GM12872 (cell line): Measurements from ENCODE around the gene EME2.

Experiments used
- TF ChIP-seq, protein P1 (sequence below): IDR thresholded peaks from 3 replicates; pipeline ENCODE4 v1.5.1; 2011; ENCODE audit warnings: low read depth, mild to moderate bottlenecking, low read length, moderate library complexity; ENCODE audit not compliant: insufficient read depth

EME2 gene

DNA sequence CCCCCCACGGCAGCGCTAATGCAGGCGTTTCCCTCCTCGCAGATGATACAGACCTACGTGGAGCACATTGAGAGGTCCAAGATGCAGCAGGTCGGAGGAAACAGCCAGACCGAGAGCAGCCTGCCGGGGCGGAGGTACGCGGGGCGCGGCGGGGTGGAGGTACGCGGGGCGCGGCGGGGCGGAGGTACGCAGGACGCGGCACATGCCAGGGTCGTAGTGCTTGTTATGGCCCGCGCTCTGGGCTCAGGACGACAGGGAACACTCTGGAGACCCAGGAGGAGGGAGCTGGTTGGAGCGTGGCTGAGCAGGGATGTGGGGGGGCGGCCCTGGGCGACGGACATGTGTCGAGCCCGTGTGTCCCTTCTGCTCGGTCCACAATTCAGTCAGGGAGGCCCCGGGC, 43.2 kb upstream of the EME2 start:
- TF ChIP-seq, protein P1, sequence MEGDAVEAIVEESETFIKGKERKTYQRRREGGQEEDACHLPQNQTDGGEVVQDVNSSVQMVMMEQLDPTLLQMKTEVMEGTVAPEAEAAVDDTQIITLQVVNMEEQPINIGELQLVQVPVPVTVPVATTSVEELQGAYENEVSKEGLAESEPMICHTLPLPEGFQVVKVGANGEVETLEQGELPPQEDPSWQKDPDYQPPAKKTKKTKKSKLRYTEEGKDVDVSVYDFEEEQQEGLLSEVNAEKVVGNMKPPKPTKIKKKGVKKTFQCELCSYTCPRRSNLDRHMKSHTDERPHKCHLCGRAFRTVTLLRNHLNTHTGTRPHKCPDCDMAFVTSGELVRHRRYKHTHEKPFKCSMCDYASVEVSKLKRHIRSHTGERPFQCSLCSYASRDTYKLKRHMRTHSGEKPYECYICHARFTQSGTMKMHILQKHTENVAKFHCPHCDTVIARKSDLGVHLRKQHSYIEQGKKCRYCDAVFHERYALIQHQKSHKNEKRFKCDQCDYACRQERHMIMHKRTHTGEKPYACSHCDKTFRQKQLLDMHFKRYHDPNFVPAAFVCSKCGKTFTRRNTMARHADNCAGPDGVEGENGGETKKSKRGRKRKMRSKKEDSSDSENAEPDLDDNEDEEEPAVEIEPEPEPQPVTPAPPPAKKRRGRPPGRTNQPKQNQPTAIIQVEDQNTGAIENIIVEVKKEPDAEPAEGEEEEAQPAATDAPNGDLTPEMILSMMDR, result no peak

DNA sequence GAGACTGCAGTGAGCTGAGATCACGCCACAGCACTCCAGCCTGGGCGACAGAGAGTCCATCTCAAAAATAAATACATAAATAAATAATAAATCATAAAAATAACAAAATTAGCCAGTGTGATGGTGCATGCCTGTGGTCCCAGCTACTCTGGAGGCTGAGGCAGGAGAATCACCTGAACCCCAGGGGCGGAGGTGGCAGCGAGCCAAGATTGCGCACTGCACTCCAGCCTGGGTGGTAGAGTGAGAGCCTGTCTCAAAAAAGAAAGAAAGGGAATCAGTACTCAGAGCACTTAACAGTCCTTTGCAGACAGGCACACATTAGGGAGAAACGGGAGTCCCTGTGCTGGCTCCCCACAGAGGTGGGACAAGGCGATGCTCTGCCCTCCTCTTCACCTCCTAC, 41.5 kb upstream of the EME2 start:
- TF ChIP-seq, protein P1, result no peak

DNA sequence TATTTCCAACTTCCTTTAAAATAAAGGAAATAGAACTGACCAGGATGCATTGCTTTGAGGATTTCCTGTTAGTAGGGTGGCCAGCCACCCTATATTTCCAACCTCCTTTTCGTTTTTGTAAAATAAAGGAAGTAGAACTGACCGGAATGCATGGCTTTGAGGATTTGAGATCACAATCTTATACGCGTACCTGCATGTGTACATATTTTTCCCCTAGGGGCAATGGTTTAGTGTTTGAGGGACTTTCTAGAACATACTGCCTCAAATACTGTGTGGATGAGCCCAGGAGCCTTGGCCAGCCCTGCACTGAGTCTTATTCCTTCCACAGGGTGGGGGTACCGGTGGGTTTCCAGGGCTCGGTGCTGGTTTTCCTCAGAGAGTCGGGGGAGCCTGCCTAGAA, 41.0 kb upstream of the EME2 start:
- TF ChIP-seq, protein P1, result no peak

DNA sequence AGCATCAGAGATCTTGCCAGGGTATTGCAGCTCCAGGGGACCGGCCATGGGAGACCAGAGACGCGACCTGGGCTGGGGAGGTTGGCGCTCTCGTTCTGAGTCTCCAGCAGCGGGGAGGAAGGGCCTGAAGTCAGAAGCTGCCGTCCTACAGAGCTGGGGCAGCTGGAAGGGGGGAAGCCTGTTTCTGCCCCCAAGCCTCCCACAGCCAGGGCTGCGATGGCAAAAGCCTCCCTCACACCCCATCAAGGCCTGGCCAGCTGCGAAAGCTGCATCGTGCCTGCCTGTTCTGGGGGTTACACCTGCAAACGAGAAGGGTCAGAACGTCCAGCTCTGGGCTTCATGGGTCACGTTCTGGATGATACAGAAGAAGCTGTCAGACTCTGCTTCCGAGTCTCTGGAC, 40.5 kb upstream of the EME2 start:
- TF ChIP-seq, protein P1, result no peak

DNA sequence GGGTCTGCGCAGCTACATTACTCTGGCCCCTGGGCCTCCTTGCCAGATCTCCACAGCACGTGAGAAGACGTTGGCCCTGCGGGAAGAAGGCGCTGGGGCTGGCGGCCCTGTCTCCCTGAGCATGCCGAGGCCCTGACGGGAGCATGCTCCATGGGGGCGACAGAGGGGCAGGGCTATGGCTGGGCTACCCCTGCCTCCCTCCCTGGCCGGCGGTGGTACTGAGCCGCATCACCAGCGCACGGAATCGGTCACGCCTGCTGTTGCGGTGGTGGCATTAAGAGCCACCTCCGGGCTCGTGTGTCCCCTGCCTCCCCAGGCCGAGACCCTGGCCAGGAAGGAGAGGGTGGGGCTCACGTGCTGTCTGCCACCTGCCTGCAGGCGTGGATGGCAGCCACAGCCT, 38.5 kb upstream of the EME2 start:
- TF ChIP-seq, protein P1, result no peak

DNA sequence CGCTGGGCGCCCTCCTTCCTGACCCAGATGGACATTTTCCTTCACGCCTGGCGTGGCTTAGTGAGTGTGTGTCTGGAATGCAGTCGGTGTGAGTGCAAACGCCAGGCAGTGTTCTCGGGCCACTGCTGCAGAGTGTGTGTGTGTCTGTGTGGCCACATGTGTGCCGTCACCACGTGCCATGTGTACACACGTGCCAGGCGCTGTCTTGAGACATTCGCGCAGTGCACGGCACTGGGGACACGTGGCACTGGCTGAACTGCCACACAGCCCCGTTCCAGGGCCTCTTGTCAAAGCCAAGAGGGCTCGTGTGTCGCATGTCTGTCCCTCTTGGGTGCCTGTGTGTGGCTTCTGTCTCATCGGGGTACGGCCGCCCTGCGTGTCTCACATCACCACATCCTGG, 37.8 kb upstream of the EME2 start:
- TF ChIP-seq, protein P1, result no peak

DNA sequence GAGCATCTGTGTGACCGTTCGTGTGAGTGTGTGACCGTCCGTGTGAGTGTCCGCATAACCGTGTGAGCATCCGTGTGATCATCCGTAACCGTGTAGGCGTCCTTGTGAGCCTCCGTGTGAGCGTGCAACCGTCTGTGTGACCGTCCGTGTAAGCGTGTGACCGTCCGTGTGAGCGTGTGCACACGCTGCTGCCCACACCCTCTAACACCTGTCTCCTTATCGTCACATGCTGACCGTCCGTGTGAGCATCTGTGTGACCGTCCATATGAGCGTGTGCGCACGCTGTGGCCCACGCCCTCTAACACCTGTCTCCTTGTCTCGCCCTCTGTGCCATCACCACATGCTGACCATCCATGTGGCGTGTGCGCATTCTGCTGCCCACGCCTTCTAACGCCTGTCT, 32.4 kb upstream of the EME2 start:
- TF ChIP-seq, protein P1, result no peak

DNA sequence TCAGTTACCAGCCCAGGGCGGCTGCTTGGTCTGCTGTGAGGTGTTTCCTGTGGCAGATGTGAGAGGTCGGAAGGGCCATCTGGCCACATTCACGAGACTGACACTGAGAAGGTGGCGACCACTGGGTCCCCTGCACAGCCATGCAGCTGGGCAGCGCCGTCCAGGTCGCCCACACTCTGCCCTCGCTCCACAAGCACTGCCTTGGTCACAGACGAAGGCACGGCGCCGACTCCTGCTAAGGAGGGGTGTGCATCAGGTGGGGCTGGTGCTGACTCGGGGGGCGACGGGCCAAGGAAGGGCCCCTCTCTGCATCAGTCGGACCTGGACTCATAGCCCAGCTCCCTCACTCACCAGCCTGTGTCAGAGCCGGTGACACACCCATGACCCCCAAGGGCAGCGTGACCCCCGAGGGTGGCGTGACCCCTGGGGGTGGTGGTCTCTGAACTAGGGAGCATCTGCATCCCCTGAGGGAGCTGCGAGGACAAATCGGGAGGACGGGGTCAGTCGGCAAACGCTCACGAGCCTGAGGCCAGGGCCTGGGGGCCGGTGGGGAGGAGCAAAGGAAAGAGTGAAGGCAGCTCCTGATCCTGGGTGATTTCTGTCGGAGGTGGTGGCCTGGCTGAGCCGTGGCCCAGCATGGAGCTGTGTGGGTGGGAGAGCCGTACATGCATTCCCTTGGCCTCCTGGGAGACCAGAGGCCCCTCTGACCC, 31.7 kb upstream of the EME2 start:
- TF ChIP-seq, protein P1, result no peak
